ENCODE data around the gene PLB1. TPM values are rescaled to one million over a fixed set of nuclear protein-coding genes. Genes with fewer than 3 reads are reported as not detected.

The PLB1 gene
- polyA plus RNA-seq, 1 donor from 2014 or later: 2.8 TPM

DNA sequence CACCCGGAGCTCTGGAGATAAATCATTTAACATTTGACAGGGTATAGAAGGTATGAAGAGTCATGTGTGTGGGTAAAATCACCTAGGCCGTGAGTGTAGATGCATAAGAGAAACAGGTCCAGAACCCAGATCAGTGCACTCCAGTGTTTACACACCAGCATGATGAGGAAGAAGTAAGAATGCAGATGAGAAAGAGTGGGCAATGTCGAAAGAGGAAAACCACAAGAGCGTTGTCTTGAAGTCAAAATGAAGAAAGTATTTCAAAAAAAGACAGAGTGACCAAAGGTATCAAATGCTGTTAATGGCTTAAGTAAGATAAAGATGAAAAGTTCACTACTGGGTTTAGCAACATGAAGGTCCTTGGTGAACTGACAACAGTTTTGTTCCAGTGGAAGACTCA is 32.0 kb upstream of the PLB1 start:
- H3K27ac ChIP-seq (ENCODE audit: low read length): no peak overlapping the region
- no peaks in the 10 kb centered on the region for H3K27me3 ChIP-seq (ENCODE audit: insufficient read depth, low read depth, low read length)
- no peaks in the 10 kb centered on the region for H4K20me1 ChIP-seq (ENCODE audit: insufficient read depth)
- TF ChIP-seq POLR2AphosphoS5 (IDR thresholded peaks at IDR 0.05): no peak
- TF ChIP-seq, protein P1, sequence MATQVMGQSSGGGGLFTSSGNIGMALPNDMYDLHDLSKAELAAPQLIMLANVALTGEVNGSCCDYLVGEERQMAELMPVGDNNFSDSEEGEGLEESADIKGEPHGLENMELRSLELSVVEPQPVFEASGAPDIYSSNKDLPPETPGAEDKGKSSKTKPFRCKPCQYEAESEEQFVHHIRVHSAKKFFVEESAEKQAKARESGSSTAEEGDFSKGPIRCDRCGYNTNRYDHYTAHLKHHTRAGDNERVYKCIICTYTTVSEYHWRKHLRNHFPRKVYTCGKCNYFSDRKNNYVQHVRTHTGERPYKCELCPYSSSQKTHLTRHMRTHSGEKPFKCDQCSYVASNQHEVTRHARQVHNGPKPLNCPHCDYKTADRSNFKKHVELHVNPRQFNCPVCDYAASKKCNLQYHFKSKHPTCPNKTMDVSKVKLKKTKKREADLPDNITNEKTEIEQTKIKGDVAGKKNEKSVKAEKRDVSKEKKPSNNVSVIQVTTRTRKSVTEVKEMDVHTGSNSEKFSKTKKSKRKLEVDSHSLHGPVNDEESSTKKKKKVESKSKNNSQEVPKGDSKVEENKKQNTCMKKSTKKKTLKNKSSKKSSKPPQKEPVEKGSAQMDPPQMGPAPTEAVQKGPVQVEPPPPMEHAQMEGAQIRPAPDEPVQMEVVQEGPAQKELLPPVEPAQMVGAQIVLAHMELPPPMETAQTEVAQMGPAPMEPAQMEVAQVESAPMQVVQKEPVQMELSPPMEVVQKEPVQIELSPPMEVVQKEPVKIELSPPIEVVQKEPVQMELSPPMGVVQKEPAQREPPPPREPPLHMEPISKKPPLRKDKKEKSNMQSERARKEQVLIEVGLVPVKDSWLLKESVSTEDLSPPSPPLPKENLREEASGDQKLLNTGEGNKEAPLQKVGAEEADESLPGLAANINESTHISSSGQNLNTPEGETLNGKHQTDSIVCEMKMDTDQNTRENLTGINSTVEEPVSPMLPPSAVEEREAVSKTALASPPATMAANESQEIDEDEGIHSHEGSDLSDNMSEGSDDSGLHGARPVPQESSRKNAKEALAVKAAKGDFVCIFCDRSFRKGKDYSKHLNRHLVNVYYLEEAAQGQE (IDR thresholded peaks at IDR 0.05; ENCODE audit: borderline replicate concordance): no peak
- TF ChIP-seq MXI1 (conservative IDR thresholded peaks at IDR 0.05; ENCODE audit: poor library complexity, severe bottlenecking): no peak
- no peak for TF ChIP-seq RAD21 (conservative IDR thresholded peaks at IDR 0.05)
- TF ChIP-seq EZH2 (IDR thresholded peaks at IDR 0.05; ENCODE audit: borderline replicate concordance, insufficient read depth, low read length, poor library complexity, severe bottlenecking): no peak
- no peak for TF ChIP-seq SMC3 (conservative IDR thresholded peaks at IDR 0.05; ENCODE audit: poor library complexity)
- no peak for TF ChIP-seq TAF1 (IDR thresholded peaks at IDR 0.05; ENCODE audit: low read depth)
- no peak for TF ChIP-seq EP300 (conservative IDR thresholded peaks at IDR 0.05; ENCODE audit: poor library complexity, severe bottlenecking)
- TF ChIP-seq, protein P2, sequence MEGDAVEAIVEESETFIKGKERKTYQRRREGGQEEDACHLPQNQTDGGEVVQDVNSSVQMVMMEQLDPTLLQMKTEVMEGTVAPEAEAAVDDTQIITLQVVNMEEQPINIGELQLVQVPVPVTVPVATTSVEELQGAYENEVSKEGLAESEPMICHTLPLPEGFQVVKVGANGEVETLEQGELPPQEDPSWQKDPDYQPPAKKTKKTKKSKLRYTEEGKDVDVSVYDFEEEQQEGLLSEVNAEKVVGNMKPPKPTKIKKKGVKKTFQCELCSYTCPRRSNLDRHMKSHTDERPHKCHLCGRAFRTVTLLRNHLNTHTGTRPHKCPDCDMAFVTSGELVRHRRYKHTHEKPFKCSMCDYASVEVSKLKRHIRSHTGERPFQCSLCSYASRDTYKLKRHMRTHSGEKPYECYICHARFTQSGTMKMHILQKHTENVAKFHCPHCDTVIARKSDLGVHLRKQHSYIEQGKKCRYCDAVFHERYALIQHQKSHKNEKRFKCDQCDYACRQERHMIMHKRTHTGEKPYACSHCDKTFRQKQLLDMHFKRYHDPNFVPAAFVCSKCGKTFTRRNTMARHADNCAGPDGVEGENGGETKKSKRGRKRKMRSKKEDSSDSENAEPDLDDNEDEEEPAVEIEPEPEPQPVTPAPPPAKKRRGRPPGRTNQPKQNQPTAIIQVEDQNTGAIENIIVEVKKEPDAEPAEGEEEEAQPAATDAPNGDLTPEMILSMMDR (IDR thresholded peaks at IDR 0.05; ENCODE audit: poor library complexity, severe bottlenecking): no peak
- no peak overlapping the region for H3K4me2 ChIP-seq (ENCODE audit: low read length)
- no peaks in the 10 kb centered on the region for H3K9me3 ChIP-seq (ENCODE audit: low read length)
- no peaks in the 10 kb centered on the region for H3K9me2 ChIP-seq (ENCODE audit: insufficient read depth, low read length)
- H3F3A ChIP-seq (ENCODE audit: insufficient read depth, low read length, poor library complexity, severe bottlenecking): no peaks in the 10 kb centered on the region
- H3K79me2 ChIP-seq (replicated peaks; ENCODE audit: insufficient read depth, low read length): no peaks in the 10 kb centered on the region
- no peak overlapping the region for H3K4me3 ChIP-seq (ENCODE audit: low read length)
- no peak overlapping the region for H3K9ac ChIP-seq (ENCODE audit: low read length)
- H2AFZ ChIP-seq (ENCODE audit: low read depth, low read length): no peak overlapping the region
- H3K36me3 ChIP-seq (ENCODE audit: insufficient read depth, low read length): no peaks in the 10 kb centered on the region

- H3K9me2 ChIP-seq (ENCODE audit: insufficient read depth, low read length): no peaks in the 10 kb centered on the region
- no peak overlapping the region for H3K9ac ChIP-seq (ENCODE audit: low read length)
- no peaks in the 10 kb centered on the region for H4K20me1 ChIP-seq (ENCODE audit: insufficient read depth)
- TF ChIP-seq SMC3 (conservative IDR thresholded peaks at IDR 0.05; ENCODE audit: poor library complexity): no peak
- no peak for TF ChIP-seq MXI1 (conservative IDR thresholded peaks at IDR 0.05; ENCODE audit: poor library complexity, severe bottlenecking)
- no peak for TF ChIP-seq POLR2AphosphoS5 (IDR thresholded peaks at IDR 0.05)
- TF ChIP-seq, protein P1 (IDR thresholded peaks at IDR 0.05; ENCODE audit: borderline replicate concordance): no peak
- TF ChIP-seq TAF1 (IDR thresholded peaks at IDR 0.05; ENCODE audit: low read depth): no peak
- no peak for TF ChIP-seq EP300 (conservative IDR thresholded peaks at IDR 0.05; ENCODE audit: poor library complexity, severe bottlenecking)
- TF ChIP-seq RAD21 (conservative IDR thresholded peaks at IDR 0.05): no peak
- no peak for TF ChIP-seq EZH2 (IDR thresholded peaks at IDR 0.05; ENCODE audit: borderline replicate concordance, insufficient read depth, low read length, poor library complexity, severe bottlenecking)
- TF ChIP-seq, protein P2 (IDR thresholded peaks at IDR 0.05; ENCODE audit: poor library complexity, severe bottlenecking): no peak
- H3K4me2 ChIP-seq (ENCODE audit: low read length): no peak overlapping the region
- H3K9me3 ChIP-seq (ENCODE audit: low read length): no peaks in the 10 kb centered on the region
- H2AFZ ChIP-seq (ENCODE audit: low read depth, low read length): no peak overlapping the region
- H3K79me2 ChIP-seq (replicated peaks; ENCODE audit: insufficient read depth, low read length): no peaks in the 10 kb centered on the region
- no peaks in the 10 kb centered on the region for H3K36me3 ChIP-seq (ENCODE audit: insufficient read depth, low read length)
- no peaks in the 10 kb centered on the region for H3K27me3 ChIP-seq (ENCODE audit: insufficient read depth, low read depth, low read length)
- H3F3A ChIP-seq (ENCODE audit: insufficient read depth, low read length, poor library complexity, severe bottlenecking): no peaks in the 10 kb centered on the region
- H3K27ac ChIP-seq (ENCODE audit: low read length): no peak overlapping the region
- H3K4me3 ChIP-seq (ENCODE audit: low read length): no peak overlapping the region
Observed at GRCh38 chr2:28465148-28465885, 30.5 kb upstream of the PLB1 start.

Data from neural cell (in vitro differentiated cells).